ENCODE results near the gene EFNA2. TPM values are rescaled to one million over a fixed set of nuclear protein-coding genes. Genes with fewer than 3 reads are reported as not detected.

Gene EFNA2
- total RNA-seq, result not detected in 2 replicates

GRCh38 chr19:1285737-1286360, at the start of gene EFNA2:
EFNA2 (plus strand) TSS chr19:1285873; CDS start chr19:1286169, 296 bp downstream.

GRCh38 chr19:1237754-1238368, 47.8 kb upstream of the EFNA2 start, which contains the start of gene CBARP:
CBARP (minus strand) TSS chr19:1238005; CDS start chr19:1236100, 1,905 bp downstream.

GRCh38 chr19:1241417-1242095, 44.1 kb upstream of the EFNA2 start, which contains the start of gene ATP5F1D:
ATP5F1D (plus strand) TSS chr19:1241751; CDS start chr19:1241851, 100 bp downstream.

GRCh38 chr19:1248139-1248785, 37.4 kb upstream of the EFNA2 start, which contains the start of gene MIDN:
MIDN (plus strand) TSS chr19:1248583; CDS start chr19:1250297, 1,714 bp downstream.

GRCh38 chr19:1269065-1269477, 16.6 kb upstream of the EFNA2 start, which contains the start of gene CIRBP:
CIRBP (plus strand) TSS chr19:1269332; CDS start chr19:1270934, 1,602 bp downstream.

GRCh38 chr19:1275260-1275975, 10.3 kb upstream of the EFNA2 start, which contains the start of gene FAM174C:
FAM174C (plus strand) TSS chr19:1275530; CDS start chr19:1275550, 20 bp downstream.

Other genes with a start within 250 kb of the EFNA2 start
- gene ABCA7, start 245.8 kb upstream of the EFNA2 start, total RNA-seq, result 4.5 and 5.8 TPM in 2 replicates
- 4.9 and 8.1 TPM in 2 replicates for gene ARHGAP45, start 218.7 kb upstream of the EFNA2 start, total RNA-seq
- 198 and 220 TPM in 2 replicates for gene POLR2E, start 190.5 kb upstream of the EFNA2 start, total RNA-seq
- gene GPX4, start 181.9 kb upstream of the EFNA2 start, total RNA-seq, result 486 and 619 TPM in 2 replicates
- 48.2 and 84.6 TPM in 2 replicates for gene SBNO2, start 111.6 kb upstream of the EFNA2 start, total RNA-seq
- gene STK11, start 80.1 kb upstream of the EFNA2 start, total RNA-seq, result 51.4 and 70.3 TPM in 2 replicates
- 3.7 and 4.0 TPM in 2 replicates for gene CBARP, start 47.9 kb upstream of the EFNA2 start, total RNA-seq
- gene ATP5F1D, start 44.1 kb upstream of the EFNA2 start, total RNA-seq, result 66.6 and 105 TPM in 2 replicates
- gene MIDN, start 37.3 kb upstream of the EFNA2 start, total RNA-seq, result 22.0 and 38.2 TPM in 2 replicates
- gene CIRBP, start 16.5 kb upstream of the EFNA2 start, total RNA-seq, result 317 and 409 TPM in 2 replicates
- 26.9 and 75.8 TPM in 2 replicates for gene FAM174C, start 10.3 kb upstream of the EFNA2 start, total RNA-seq
- gene NDUFS7, start 98.0 kb downstream of the EFNA2 start, total RNA-seq, result 77.1 and 87.6 TPM in 2 replicates
- 24.7 and 46.7 TPM in 2 replicates for gene GAMT, start 115.7 kb downstream of the EFNA2 start, total RNA-seq
- gene DAZAP1, start 121.7 kb downstream of the EFNA2 start, total RNA-seq, result 35.6 and 59.5 TPM in 2 replicates
- 1,770 and 2,629 TPM in 2 replicates for gene RPS15, start 152.5 kb downstream of the EFNA2 start, total RNA-seq
- 0.16 TPM in 1 of 2 replicates, not detected in the other for gene APC2, start 164.2 kb downstream of the EFNA2 start, total RNA-seq
- gene C19orf25, start 193.3 kb downstream of the EFNA2 start, total RNA-seq, result 37.4 and 43.3 TPM in 2 replicates
- gene PCSK4, start 204.5 kb downstream of the EFNA2 start, total RNA-seq, result 0.18 and 0.97 TPM in 2 replicates
- 1.8 and 5.8 TPM in 2 replicates for gene REEP6, start 205.3 kb downstream of the EFNA2 start, total RNA-seq
- 3.4 and 11.8 TPM in 2 replicates for gene ADAMTSL5, start 227.1 kb downstream of the EFNA2 start, total RNA-seq
- gene PLK5, start 238.2 kb downstream of the EFNA2 start, total RNA-seq, result not detected in 2 replicates